Skin of body (tissue), 2 donors: ENCODE data around the gene MZT2A. TPM values are rescaled to one million over a fixed set of nuclear protein-coding genes. Genes with fewer than 3 reads are reported as not detected.
"Not testable (repeated sequence)": the region's sequence is repeated elsewhere in the genome, so short reads cannot be mapped to it uniquely, and the experiment has no call there.

Source experiments
- DNase-seq: peaks from one replicate; lab custom pipeline; 2025; lab: John Stamatoyannopoulos, UW
- total RNA-seq: library from RNA; depleted of rRNA; stranded (reverse); fragments of >200 nt; gene quantifications from one replicate; pipeline ENCODE4 v1.2.3, GENCODE V29; 2014

Gene MZT2A
- total RNA-seq, 1 donor from 2014 or later, result 31.1 TPM

GRCh38 chr2:131454914-131455313, 37.3 kb downstream of the MZT2A start:
- not testable (repeated sequence) for DNase-seq

- not testable (repeated sequence) for DNase-seq
Observed at GRCh38 chr2:131451265-131451949, 40.8 kb downstream of the MZT2A start.

GRCh38 chr2:131447981-131448380, 44.2 kb downstream of the MZT2A start:
- DNase-seq, result not testable (repeated sequence)

DNA sequence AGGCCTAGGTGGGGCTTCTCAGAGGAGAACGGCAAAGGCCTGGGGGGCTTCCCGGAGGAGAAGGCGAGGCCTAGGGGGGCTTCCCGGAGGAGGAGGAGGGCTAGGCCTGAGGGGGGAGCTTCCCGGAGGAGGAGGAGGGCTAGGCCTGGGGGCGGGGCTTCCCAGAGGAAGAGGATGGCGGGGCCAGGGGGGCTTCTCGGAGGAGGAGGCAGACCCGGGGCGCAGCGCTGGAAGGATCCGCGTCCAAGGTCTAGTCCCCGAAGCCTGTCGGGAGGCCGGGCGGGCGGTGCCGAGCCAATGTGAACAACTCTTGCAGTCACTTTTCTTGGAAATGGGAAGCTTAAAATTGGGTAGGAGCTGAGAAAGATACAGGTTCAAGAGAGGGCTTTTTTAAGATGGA, 46.3 kb downstream of the MZT2A start:
- DNase-seq, result no peak

- not testable (repeated sequence) for DNase-seq
Observed at GRCh38 chr2:131445515-131445797, 46.7 kb downstream of the MZT2A start.

- DNase-seq, result not testable (repeated sequence)
Observed at GRCh38 chr2:131444736-131445514, 47.3 kb downstream of the MZT2A start.

DNA sequence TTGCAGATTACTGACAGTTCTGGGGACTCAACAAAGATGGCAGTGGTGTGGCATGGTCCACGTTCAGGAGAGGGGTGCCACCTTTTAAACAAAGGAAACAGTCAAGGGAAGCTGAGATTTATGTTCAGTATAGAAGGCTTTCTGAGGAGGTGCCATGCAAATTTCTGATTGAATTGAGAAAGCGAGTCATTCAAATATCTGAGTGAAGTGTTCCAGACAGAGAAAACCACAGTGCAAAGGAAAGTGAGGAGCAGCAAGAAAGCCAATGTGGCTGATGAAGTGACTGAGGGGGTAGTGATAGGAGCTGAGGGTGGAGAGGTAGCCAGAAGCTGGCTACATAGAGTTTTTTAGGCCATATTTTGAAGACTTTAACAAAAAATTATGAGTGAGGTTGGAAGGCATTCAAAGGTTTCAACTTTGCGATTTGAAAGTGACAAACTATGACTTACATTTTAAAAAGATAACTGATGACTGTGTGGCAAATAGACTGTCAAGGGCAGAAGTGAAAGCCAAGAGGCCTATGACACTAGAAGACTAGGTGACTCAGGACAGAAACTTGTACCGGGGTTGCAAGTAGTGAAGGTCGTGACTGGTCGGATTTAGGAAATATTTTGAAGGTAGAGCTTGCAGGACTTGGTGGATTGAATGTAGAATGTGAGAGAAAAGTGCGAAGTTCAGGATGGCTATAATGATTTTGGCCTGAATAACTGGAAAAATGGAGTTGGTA, 51.3 kb downstream of the MZT2A start:
- DNase-seq, result not testable (repeated sequence)

Other genes with a start within 250 kb of the MZT2A start
- not detected for gene RAB6D, start 128.2 kb downstream of the MZT2A start, total RNA-seq
- not detected for gene TUBA3D, start 16.3 kb downstream of the MZT2A start, total RNA-seq
- 7.0 TPM for gene CCDC74A, start 35.5 kb upstream of the MZT2A start, total RNA-seq